T-helper 9 cell (primary cell): ENCODE results near the gene CCDC47.
A peak's percentile ranks its signal among the peaks of the same experiment; 100 is the strongest.

Experiments used
- DNase-seq: peaks from one replicate; pipeline ENCODE4 v3.0.0-alpha.2; 2020

Gene CCDC47

GRCh38 chr17:63783522-63783921 is 10.1 kb upstream of the CCDC47 start:
- DNase-seq = no peak

GRCh38 chr17:63780928-63781327 is 7.5 kb upstream of the CCDC47 start:
- DNase-seq = no peak

GRCh38 chr17:63780507-63780906 is 7.1 kb upstream of the CCDC47 start:
- no peak for DNase-seq

- DNase-seq = no peak
These were observed 2.0 kb upstream of the CCDC47 start for GRCh38 chr17:63775420-63775819.

GRCh38 chr17:63774969-63775265 is 1.5 kb upstream of the CCDC47 start:
- DNase-seq = no peak

- peak; percentile 85 for DNase-seq
These were observed 958 bp upstream of the CCDC47 start, which contains the start of gene DDX42 for GRCh38 chr17:63774141-63774968. Gene DDX42 (plus strand): TSS chr17:63774170. CDS start chr17:63787050, 12,880 bp downstream.

GRCh38 chr17:63772801-63773271 is 561 bp downstream of the CCDC47 start:
- no peak for DNase-seq

GRCh38 chr17:63768433-63768832 is 5.0 kb downstream of the CCDC47 start:
- DNase-seq = no peak

GRCh38 chr17:63766754-63767153 is 6.6 kb downstream of the CCDC47 start:
- no peak for DNase-seq

GRCh38 chr17:63764716-63765115 is 8.7 kb downstream of the CCDC47 start:
- no peak for DNase-seq

GRCh38 chr17:63762161-63763078 is 11.0 kb downstream of the CCDC47 start:
- no peak for DNase-seq

- DNase-seq = no peak
These were observed 12.4 kb downstream of the CCDC47 start for GRCh38 chr17:63760771-63761539.

GRCh38 chr17:63758428-63758827 is 15.0 kb downstream of the CCDC47 start:
- DNase-seq = no peak

GRCh38 chr17:63754046-63754445 is 19.4 kb downstream of the CCDC47 start:
- no peak for DNase-seq

- DNase-seq = no peak
These were observed 20.2 kb downstream of the CCDC47 start for GRCh38 chr17:63753215-63753614.

- DNase-seq = no peak
These were observed 20.7 kb downstream of the CCDC47 start for GRCh38 chr17:63752707-63753106.

- DNase-seq = no peak
These were observed 21.6 kb downstream of the CCDC47 start for GRCh38 chr17:63751806-63752205.

- DNase-seq = peak; percentile 98
These were observed 31.8 kb downstream of the CCDC47 start, which contains the start of gene STRADA for GRCh38 chr17:63741408-63742173. Gene STRADA (minus strand): TSS chr17:63741799. CDS start chr17:63728369, 13,430 bp downstream.

- no peak for DNase-seq
These were observed 32.3 kb downstream of the CCDC47 start for GRCh38 chr17:63741143-63741407.

GRCh38 chr17:63740464-63741142 is 32.8 kb downstream of the CCDC47 start:
- DNase-seq = no peak

- no peak for DNase-seq
These were observed 37.7 kb downstream of the CCDC47 start for GRCh38 chr17:63735691-63736090.

- no peak for DNase-seq
These were observed 51.0 kb downstream of the CCDC47 start for GRCh38 chr17:63722403-63722802.
